HG03432 (cell line): ENCODE measurements around the gene DOK1.

Experiments used
- ATAC-seq: cut with Tn5 transposase; IDR thresholded peaks from one replicate; pipeline ENCODE4 v1.9.1; 2021; ENCODE audit warnings: mild to moderate bottlenecking, moderate library complexity; ENCODE audit not compliant: unreplicated experiment

Gene DOK1

DNA sequence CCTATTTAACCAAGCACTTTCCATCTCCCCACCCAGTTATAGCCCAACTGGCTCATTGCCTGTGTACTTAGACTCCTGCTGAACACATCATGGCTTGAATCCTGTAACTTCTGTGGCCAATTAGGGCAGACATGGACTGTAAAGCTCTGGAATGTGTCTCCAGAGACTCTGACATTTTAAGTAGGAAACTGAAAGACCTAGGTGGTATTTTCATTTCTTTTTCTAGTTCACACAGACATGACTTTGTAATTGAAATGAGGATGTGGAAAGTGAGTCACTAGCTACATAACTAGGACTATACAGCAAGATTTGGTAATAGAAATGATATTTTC, 12.2 kb downstream of the DOK1 start:
- peak; percentile 40 for ATAC-seq

DNA sequence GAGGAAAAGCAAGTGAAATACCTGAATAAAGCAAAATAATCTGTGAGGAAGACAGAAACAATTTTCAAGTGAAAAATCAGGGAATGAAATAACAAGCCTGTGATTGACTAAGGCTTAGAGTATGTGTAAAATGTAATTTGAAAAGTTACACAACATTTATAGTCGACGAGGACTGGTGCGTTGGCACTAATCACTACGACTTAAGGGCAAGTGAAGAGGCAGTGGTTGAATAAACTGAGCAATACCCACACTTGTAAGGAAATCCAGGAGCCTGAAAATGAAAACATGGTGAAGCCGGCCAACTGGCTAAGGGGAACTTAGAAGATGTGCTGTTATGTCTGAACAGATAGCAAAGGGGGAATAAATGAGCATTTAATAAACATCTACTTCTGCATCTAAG, 13.4 kb downstream of the DOK1 start:
- ATAC-seq: no peak

DNA sequence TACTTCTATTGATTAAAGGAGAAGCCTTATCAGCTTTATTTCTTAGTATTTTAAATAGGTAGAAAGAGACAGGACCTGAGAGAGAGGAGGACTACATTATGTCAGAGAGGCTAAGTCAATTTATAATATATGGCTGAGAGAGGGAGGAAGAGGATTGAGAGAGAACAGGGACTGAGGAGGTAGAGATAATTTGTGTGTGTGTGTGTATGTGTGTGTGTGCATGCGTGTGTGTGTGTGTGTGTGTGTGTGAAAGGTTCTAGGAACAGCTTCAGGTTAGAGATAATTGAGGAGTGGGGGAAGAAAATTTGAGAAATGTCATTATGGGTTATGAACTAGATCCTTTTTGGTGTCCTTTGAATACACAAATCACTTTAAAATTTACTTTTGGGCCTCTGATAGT, 15.2 kb downstream of the DOK1 start:
- ATAC-seq: no peak

DNA sequence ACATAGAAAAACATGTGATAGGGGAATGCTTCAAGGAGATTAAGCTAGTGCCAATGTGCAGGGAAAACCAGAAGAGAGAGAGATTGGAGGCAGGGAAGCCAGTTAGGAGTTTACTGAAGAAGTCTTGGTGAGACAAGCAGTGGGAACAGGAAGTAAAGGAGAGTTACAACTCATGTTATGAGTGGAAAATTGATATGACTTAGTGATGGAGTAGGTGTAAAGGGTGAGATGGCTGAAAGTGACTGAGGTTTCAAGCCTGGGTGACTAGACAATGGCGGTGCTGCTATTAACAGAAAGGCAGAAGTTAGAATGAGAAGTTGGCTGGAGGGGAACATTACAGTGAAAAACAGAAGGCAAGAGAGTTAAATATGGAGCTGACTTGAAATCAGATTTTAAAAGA, 16.5 kb downstream of the DOK1 start:
- peak; percentile 69 for ATAC-seq

DNA sequence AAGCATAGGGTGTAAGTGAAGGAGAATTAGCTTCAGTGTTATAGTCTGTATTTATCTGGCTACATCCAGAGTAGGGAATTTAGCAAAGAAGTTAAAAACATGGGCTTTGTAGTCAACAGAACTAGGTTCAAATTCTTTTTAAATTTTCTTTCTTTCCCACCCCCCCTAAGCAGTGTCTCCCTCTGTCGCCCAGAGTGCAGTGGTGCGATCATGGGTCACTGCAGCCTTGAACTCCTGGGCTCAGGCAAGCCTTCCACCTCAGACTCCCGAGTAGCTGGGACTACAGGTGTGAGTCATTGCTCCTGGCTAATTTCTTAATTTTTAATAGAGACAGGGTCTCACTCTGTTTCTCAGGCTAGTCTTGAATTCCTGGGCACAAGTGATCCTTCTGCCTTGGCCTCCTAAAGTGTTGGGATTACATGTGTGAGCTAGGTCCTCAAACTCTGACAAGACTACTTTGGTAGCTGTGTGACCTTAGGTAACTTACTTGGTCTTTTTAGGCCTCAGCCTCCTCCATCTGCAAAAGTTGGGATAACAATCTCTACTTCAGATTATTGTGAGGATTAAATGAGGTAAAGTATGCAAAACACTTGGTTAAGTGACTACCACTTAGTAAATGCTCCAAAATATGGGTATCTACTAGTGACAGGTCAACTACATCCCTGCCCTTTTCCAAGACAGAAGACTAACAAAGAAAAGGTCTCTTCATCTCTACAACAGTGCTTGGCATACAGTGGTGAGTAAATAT, 17.8 kb downstream of the DOK1 start:
- ATAC-seq: no peak

DNA sequence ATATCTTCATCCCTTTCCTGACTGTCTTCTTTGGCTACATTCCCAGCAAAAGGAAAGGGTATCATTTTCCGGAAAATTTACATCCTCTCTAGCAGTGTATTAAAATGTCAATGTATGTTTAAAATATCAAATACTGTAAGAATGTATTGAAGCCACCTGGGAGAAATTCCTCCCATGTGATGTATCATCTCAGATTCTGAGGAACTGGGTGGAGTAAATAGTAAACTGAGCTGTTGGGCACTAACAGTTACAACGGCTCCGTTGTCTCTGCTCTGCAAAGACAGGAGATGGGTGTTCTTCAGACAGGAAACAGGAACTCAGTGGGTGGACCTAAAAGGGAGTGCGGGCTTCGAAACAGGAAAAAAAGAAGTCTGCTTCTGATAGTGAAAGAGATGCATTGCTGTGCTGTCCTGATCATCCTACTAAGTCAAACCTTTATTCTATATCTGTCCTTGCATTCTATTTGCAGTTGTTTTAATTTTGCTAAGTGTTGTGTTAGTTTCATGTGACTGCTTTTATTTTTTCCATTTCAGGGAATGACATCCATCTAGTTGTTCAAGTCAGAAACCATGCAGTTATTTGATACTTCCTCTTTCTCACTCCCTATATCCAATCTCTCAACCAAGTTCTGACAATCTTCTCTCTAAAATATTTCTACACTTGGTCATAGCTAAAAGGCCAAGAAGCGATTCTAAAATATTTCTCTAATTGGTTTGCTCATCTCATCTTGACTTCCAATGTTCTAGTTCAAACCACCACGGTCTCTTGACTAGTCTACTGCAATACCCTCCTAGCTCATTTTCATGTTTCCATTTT, 19.4 kb downstream of the DOK1 start:
- ATAC-seq: peak; percentile 47

DNA sequence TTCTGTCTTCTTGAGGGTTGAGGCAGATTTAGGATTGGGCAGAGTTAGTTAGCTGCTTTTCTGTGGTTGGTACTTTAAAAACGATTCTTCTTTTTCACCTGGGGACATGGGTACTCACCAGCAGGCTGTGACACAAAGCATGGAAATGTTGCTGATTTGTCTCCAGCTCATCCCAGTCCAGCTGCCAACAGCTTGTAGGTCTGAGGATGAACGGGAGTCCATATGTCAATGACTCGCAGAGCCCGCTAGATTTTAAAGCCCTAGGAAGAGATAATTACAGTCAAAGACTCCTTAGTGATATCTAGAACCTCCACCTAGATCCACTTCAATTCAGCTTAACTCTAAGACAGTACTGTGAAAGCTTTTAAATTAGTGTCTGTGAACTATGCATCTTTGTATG, 20.8 kb downstream of the DOK1 start:
- no peak for ATAC-seq

DNA sequence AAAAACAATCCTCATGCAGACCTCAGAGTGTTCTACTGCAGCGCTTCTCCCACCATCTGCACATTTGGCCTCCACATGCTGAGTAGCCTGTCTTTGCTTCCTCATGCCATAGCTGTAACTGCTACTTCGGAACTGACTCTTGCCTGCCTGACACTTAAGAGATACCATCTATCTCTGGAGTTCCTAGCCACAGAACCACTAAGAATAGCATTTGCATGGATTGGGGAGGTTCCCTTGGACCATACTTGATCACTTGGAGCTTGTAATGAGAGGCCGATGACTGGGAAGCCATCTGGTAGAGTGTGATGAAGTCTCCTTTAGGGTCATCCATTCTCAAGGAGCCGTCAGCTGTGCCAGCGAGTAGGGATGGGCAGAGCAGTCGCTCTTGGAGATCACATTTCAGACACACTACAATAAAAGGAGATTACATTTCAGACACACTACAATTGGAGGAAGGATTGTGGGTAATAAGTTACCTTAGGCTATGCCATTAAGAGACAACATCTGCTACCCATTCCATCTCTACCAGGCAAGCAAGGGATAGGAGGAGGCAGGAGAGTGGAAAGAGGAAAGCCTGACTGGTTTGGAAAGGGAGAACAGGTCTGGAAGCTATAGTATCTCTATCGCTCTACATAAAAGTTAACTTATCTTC, 21.8 kb downstream of the DOK1 start:
- ATAC-seq: no peak

DNA sequence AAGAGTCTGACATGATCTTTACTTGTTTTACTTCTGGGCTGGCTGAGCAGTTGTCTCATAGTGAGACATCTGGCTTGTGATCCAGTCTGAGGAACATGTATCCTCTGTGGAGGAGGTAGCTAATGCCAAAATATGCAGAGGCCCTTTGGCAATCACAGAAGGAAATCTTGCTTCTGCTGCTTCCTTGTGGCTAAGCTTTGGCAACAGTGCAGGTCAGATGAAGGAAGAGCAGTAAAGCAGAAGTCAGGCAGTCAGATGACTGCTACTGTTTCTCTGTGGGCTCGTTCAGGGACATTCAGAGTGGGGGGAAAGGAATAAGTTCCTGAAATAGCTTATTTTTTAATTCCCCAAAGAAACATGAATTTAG, 22.3 kb downstream of the DOK1 start:
- no peak for ATAC-seq

DNA sequence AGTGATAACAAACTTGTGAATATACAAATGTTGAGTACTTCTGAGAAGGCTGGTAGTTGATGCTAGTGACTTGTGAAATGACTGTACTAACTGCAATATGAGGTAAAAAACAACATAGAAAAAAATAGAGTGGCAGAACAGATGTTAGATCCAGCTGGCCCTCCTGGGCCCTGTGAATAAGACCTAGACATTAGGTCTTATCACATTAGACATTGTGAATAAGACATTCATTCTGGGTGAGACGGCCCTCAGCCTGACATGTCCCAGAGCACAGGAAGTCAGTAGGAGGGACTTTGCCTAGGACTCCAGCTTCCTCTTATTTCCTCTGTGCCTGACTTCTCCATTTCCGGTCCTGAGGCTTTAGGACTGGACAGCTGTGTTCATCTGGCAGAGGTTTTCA, 22.9 kb downstream of the DOK1 start:
- ATAC-seq: peak; percentile 45

DNA sequence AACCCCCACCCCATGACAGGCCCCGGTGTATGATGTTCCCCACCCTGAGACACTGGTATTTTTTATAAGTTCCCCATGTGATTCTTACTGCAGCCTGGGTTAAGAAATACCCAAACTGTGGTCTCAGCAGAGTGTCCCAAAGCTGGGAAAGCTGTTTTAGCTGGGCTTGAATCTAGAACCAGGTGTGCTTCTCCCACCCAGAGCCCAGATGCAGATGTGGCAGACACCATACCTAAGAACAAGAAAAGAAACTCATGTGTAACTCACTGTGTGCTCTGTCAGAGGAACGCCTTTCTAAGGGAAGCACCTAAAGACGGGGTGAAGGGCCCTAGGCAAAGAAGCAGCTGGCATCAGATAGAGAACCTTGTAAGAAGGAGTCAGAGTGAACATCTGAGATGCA, 23.9 kb downstream of the DOK1 start:
- ATAC-seq: peak; percentile 49

DNA sequence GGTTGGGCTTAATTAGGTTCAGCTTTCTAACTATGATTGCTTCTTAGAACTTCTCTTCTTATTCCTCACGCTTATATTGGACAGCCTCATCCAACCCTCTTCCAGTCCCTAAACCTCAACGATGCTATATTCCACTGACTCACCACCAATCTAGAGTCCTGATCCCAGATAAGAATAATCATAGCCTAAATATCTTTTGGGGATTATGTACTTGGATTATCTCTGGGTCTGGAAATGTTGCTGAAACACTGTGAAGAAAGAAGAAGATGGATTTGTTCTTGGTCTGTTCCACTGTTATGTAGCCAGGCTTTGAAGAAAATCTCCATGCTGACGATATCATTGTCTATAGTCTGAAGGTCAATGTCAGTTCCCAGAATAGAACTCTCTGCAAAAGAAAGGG, 26.9 kb downstream of the DOK1 start:
- ATAC-seq: no peak

DNA sequence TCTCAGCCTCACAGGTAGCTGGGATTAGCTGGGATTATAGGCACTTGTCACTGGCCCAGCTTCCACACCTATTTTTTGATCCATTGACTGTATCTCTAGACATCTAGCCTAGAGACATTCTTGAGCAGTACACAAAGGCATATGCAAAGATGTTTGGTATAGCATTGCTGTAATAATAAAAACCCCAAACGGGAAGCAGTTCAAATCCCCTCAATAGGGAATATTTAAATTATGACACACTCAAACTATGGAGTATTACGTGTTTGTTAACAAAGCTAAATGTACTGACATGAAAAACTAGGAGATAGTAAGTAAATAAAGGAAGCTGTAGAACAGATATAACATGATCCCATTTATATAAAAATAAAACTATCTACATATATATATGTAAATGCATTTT, 27.7 kb downstream of the DOK1 start:
- ATAC-seq: no peak

DNA sequence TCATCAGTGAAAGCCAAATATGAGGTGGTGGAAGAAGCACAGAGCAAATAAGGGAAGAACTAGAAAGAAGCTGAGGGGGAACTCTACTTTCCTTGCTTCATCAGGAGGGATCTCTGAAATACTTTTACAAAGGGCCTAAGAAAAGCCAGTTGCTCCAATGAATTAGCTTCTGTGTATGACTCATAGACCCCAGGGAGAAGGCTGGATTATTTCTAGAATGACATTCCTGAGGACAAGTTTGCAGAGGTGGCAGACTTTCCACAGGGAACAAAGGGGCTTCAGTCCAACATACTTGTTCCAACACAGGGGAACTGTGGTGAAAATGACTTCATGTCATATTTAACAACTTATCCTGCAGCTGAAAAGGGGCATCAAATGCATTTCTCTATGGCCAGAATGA, 29.0 kb downstream of the DOK1 start:
- ATAC-seq: no peak

DNA sequence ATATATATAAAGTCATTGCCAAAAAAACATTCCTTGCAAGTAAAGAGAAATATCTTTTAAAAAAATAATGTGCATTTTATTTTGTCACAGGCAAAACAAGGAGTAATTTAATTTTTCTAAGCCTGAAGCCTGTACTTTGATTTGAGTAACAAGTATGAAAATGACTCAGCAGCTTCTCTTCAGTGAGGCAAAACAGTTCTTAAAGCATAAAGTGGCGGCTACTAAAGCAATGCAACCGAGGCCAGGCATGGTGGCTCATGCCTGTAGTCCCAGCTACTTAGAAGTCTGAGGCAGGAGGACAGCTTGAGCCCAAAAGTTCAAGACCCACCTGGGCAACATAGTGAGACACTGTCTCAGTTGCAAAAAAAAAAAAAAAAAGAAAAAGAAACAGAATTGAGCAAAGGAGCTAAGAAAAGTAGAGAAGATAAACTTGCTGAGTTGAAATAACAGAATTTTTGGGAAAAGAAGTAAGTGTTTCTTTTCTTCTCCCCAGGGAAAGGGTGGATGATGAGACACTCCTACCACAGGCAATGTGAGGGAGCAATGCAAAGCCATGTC, 29.6 kb downstream of the DOK1 start:
- peak; percentile 72 for ATAC-seq

DNA sequence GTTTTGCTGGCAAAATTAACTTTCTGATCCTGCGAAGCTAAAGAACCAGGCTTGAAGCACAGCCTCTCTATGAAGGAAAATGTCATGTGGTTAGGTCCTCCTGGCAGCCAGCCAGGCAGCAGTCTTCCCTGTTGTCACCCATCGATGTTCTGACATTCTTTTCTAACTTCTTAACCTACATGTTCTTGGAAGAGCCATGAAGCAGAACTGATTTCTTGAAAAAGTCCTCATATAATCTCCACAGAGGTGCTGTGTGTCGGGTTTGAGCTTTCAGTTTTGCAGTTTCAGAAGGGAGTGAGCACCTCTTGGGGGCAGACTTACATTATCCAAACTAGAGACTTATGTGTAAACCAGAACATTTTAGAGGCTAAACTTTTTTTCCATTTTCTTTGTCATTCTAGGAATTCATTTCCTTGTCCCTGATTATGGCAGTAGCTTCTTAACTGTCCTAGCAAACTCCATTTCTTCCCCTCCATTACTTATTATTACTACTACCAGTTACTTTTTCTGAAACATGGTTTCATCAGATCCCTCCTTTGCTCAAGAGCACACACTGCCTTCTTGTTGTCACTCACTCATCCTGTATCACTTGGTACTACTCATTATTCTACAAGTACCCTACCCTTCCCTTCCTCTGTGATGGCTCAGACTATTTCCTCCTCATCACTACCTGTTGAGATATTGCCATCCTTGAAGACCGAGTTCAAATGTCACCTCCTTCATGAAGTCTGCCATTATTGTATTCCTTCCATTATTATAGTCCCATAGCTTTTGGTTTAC, 31.1 kb downstream of the DOK1 start:
- peak; percentile 54 for ATAC-seq

DNA sequence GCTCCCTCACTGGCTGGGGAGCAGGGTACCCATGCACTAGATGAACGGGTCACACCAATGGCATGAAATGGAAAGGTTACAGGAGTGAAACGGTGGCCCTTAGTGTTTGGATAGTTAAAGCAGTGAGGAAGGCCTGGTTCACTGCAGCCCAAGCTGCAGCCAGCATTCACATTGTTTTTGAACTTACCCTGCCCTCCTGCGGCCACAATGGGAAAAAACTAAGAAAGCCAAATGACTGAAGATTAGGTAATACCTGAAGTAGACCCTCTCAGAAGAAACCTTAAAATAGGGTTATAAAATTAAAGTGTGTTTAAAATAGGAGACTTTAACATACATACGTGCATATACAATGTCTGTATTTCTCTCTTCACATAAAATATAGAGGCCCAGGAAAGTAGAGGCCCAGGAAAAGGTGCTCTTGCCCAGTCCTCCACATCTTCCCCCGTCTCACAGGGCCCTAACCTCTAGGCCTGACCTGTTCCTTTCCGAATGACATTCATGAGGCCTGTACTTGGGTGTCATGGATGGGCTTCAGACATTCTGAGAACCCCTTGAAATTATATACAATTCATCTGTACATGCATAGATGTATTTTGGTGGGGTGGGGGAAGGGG, 33.3 kb downstream of the DOK1 start:
- ATAC-seq: peak; percentile 71

DNA sequence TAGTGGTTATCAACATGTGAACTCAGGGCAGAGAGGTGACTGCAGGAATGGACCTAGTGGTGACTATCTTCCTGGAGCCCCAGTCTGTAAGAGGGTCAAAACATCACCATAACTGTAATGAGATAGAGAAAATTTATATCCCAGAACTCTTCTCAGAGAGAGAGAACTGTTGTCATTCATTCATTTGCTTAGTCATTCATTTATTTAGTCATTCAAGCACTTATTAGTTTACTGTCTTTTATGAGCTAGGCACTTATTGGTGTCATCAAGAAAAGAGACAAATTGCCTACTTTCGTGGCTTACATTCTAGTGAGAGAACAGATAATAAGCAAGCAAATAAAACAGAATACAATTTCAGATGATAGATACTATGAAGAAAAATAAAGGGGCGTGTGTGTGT, 34.1 kb downstream of the DOK1 start:
- no peak for ATAC-seq

DNA sequence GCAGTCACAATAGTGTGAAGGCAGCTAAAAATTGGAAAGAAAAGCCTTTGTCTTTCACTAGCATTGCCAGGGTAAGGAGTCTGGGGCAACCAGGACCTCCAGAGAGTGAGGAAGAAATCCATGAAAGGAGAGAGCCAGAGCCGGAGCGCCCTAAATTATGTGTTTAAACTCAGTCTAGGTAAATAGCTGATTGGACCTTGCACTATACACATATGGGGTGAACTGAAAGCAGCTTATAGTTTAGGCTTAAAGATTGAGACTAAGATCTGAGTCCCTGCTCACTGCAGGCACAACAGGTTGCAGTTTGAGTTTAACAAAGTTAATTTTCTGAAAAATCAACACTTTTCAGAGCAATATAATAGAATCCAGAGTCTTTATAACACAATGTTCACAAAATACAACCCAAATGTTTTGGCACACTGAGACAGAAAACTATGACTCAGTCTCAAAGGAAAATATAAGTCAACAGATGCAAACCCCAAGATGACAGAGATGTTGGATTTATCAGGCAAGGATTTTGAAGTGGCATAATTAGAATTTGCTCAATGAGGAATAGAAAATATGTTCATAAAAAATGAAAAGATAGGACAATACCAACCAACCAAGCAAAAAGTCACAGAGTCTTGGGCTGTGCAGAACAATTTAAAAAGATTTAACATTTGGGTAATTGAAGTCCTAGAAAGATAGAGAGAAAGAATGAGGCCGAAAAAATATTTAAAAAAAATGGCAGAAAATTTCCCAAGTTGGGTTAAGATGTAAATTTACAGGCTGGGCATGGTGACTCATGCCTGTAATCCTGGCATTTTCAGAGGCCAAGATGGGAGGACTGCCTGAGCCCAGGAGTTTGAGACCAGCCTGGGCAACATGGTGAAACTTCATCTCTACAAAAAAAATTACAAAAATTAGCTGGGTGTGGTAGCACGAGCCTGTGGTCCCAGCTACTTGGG, 39.6 kb downstream of the DOK1 start:
- ATAC-seq: no peak

DNA sequence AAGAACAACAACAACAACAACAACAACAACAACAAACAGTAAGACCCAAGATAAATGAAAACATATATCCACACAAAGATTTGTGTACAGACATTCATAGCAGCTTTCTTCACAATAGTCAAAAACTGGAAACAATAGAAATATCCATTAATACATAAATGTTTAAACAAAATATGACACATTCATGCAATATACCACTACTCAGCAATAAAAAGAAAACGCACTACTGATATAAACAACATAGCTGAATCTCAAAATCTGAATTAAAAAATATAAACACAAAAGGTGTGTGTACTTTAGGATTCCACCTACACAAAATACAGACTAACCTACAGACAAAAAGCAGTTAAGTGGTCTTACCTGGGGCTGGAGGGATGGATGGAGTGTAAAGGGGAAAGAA, 42.1 kb downstream of the DOK1 start:
- ATAC-seq: no peak
